K562 (cell line): ENCODE results near the gene MPPED1. TPM values are rescaled to one million over a fixed set of nuclear protein-coding genes. Genes with fewer than 3 reads are reported as not detected.

Experiments used
- ATAC-seq: fragments of 200-7000 bp; cut with Tn5 transposase; 3 replicates; pipeline ENCODE4 v1.9.1; 2020; ENCODE audit warnings: moderate library complexity
- BruUV-seq: library from RNA; stranded (reverse); fragments of 400-500 nt; replicated peaks from 2 replicates; lab custom pipeline; 2021; lab: Mats Ljungman, UMichigan
- CTCF ChIA-PET: fragments of 300-600 bp; formaldehyde crosslinking; extraction: SDS; loops from one replicate; lab custom pipeline; 2021; ENCODE audit warnings: low intra/inter-chr PET ratio; lab: Yijun Ruan, JAX
- POLR2A ChIA-PET: fragments of 300-600, 350-650 bp; sonication (Branson Sonifier 250); formaldehyde crosslinking; extraction: SDS; loops from one replicate; lab custom pipeline; 2021; ENCODE audit warnings: antibody characterized with exemption, inconsistent platforms; lab: Yijun Ruan, JAX
- DNase-seq, 4 experiments: peaks; one replicate each; pipeline versions ENCODE4 v3.0.0 to v3.0.0-alpha.2; 2011 to 2018; ENCODE audit warnings: low spot score in 3 of 4, mixed read lengths in 3 of 4; ENCODE audit errors: extremely low read depth in 1 of 4
- FAIRE-seq: peaks from 2 replicates; lab custom pipeline; 2011; peaks lifted over from hg19 to GRCh38; lab: Jason Lieb, UNC
- H2AFZ ChIP-seq: 2 replicates; pipeline ENCODE4 v1.6.0; 2011; ENCODE audit warnings: low read depth, low read length, control low read depth, inconsistent platforms
- H3K27ac ChIP-seq: fragments of 200-600 bp; 3 replicates; pipeline ENCODE4 v1.8.0; 2011; ENCODE audit warnings: low read depth, mild to moderate bottlenecking, control low read depth, inconsistent platforms, low read length, moderate library complexity, mixed read lengths; ENCODE audit errors: extremely low read depth
- H3K27me3 ChIP-seq, 2 experiments: fragments of 300-600 bp in 1 of 2; 2 replicates in 1 of 2; 3 replicates in 1 of 2; pipeline versions ENCODE4 v1.6.0 to v1.8.0; 2011; ENCODE audit warnings: inconsistent platforms in 2 of 2, low read length in 2 of 2, mild to moderate bottlenecking in 1 of 2, mixed read lengths in 1 of 2, moderate library complexity in 1 of 2; ENCODE audit not compliant: control insufficient read depth in 2 of 2, insufficient read depth in 2 of 2
- H3K36me3 ChIP-seq: fragments of 300-600 bp; 3 replicates; pipeline ENCODE4 v1.8.0; 2011; ENCODE audit warnings: mild to moderate bottlenecking, low read length, inconsistent platforms; ENCODE audit not compliant: control insufficient read depth, insufficient read depth
- H3K4me1 ChIP-seq, 2 experiments: fragments of 200-600 bp in 1 of 2; replicated peaks in 1 of 2; 2 replicates in 1 of 2; 3 replicates in 1 of 2; pipeline versions ENCODE4 v1.5.1 to v1.8.0; 2011; ENCODE audit warnings: inconsistent platforms in 2 of 2, low read length in 2 of 2, mild to moderate bottlenecking in 1 of 2, mixed read lengths in 1 of 2, moderate library complexity in 1 of 2; ENCODE audit not compliant: control insufficient read depth in 2 of 2, insufficient read depth in 2 of 2
- H3K4me2 ChIP-seq: 2 replicates; pipeline ENCODE4 v1.6.1; 2011; ENCODE audit warnings: low read length, control low read depth, inconsistent platforms, mixed read lengths; ENCODE audit not compliant: insufficient read depth
- H3K4me3 ChIP-seq: fragments of 200-600 bp; sonication (generic), shearing (Covaris generic); 2 replicates; pipeline ENCODE4 v1.5.1; 2016; ENCODE audit warnings: control low read depth, inconsistent platforms
- H3K79me2 ChIP-seq: fragments of 200-600 bp; 3 replicates; pipeline ENCODE4 v1.8.0; 2011; ENCODE audit warnings: low read length, inconsistent platforms; ENCODE audit not compliant: control insufficient read depth, insufficient read depth
- H3K9ac ChIP-seq, 2 experiments: 2 replicates each; pipeline versions ENCODE4 v1.6.0 to v1.6.1; 2011; ENCODE audit warnings: low read depth in 2 of 2, low read length in 2 of 2, control low read depth in 1 of 2, inconsistent platforms in 1 of 2, mild to moderate bottlenecking in 1 of 2, mixed read lengths in 1 of 2; ENCODE audit not compliant: insufficient read depth in 1 of 2
- H3K9me1 ChIP-seq: one replicate; pipeline ENCODE4 v1.6.0; 2011; ENCODE audit warnings: inconsistent platforms, mild to moderate bottlenecking, low read length, moderate library complexity; ENCODE audit not compliant: control insufficient read depth, insufficient read depth
- H3K9me3 ChIP-seq: replicated peaks from 2 replicates; pipeline ENCODE4 v1.5.1; 2011; ENCODE audit warnings: low read depth, low read length, inconsistent platforms; ENCODE audit not compliant: control insufficient read depth, insufficient read depth
- H4K20me1 ChIP-seq: replicated peaks from 2 replicates; pipeline ENCODE4 v1.6.1; 2011; ENCODE audit warnings: low read length, inconsistent platforms, mixed read lengths; ENCODE audit not compliant: control insufficient read depth, insufficient read depth
- ASH1L ChIP-seq: fragments of 450-650 bp; IDR thresholded peaks from 2 replicates; pipeline ENCODE4 v1.6.1; 2018; ENCODE audit warnings: borderline replicate concordance, mild to moderate bottlenecking, low read depth; ENCODE audit not compliant: partially characterized antibody
- BRD4 ChIP-seq: fragments of 200-600 bp; sonication (generic); IDR thresholded peaks from 2 replicates; pipeline ENCODE4 v1.6.1; 2017; ENCODE audit warnings: inconsistent platforms
- ESRRB ChIP-seq: fragments of 250-450 bp; sonication (Bioruptor Pico); IDR thresholded peaks from 2 replicates; pipeline ENCODE4 v1.5.0; 2020; ENCODE audit warnings: mild to moderate bottlenecking, moderate library complexity, borderline replicate concordance
- MTA1 ChIP-seq: fragments of 450-650 bp; IDR thresholded peaks from 2 replicates; pipeline ENCODE4 v1.6.1; 2017; ENCODE audit warnings: borderline replicate concordance
- NCOA6 ChIP-seq: fragments of 450-650 bp; IDR thresholded peaks from 2 replicates; pipeline ENCODE4 v1.6.1; 2017; ENCODE audit warnings: mild to moderate bottlenecking
- RBM22 ChIP-seq: fragments of 200-400 bp; formaldehyde crosslinking; IDR thresholded peaks from 2 replicates; pipeline ENCODE4 v1.6.1; 2018; ENCODE audit warnings: low read length, low read depth; ENCODE audit not compliant: poor library complexity, severe bottlenecking
- SAP30 ChIP-seq: fragments of 200-600 bp; sonication (generic); IDR thresholded peaks from 2 replicates; pipeline ENCODE4 v1.6.1; 2012; ENCODE audit warnings: borderline replicate concordance, low read depth, mild to moderate bottlenecking, moderate library complexity, low read length, control low read depth, inconsistent platforms; ENCODE audit not compliant: insufficient read depth, poor library complexity, severe bottlenecking
- WGBS: fragments of 100-300 bp; shearing (Covaris generic); methylation state at CpG from one replicate; pipeline ENCODE4 v1.1.6; 2016; ENCODE audit warnings: low coverage, mixed read lengths; ENCODE audit not compliant: insufficient coverage; ENCODE audit errors: missing lambda C conversion rate; 5-methylcytosine and 5-hydroxymethylcytosine counted together
- in situ Hi-C: fragments of 300-500 bp; cut with MboI; formaldehyde crosslinking; loops from 4 replicates; pipeline ENCODE4 v1.15.0; 2018; ENCODE audit warnings: inconsistent platforms, mixed read lengths
- intact Hi-C: fragments of 100-400 bp; cut with micrococcal nuclease; formaldehyde crosslinking; loops from 2 replicates; pipeline ENCODE4 v1.14.2; 2022
- polyA plus RNA-seq, 8 experiments: library from polyadenylated mRNA; depleted of rRNA in 4 of 8; stranded (reverse) in 5 of 8; unstranded in 3 of 8; fragments of >200 nt; fragmentation: Nextera tagmentation in 2 of 8; fragmentation: Illumina TruSeq in 1 of 8; extraction: Ambion mirVana in 2 of 8; extraction: Trizol in 1 of 8; gene quantifications; 2 replicates each; pipeline versions ENCODE4 v1.2.1 to v1.2.3, GENCODE V29; 2011 to 2014; ENCODE audit warnings: inconsistent platforms in 1 of 8, missing spikeins in 1 of 8
- total RNA-seq, 7 experiments: library from RNA; depleted of rRNA in 6 of 7; stranded (reverse); fragments of >200 nt in 6 of 7; fragmentation: Illumina TruSeq in 2 of 7; extraction: Trizol in 2 of 7; gene quantifications; 2 replicates each; pipeline versions ENCODE4 v1.2.1 to v1.2.3, GENCODE V29; 2011 to 2021; ENCODE audit warnings: low replicate concordance in 1 of 7
- TF ChIP-seq, protein P1 (sequence below): fragments of 250-450 bp; sonication (Bioruptor Pico); IDR thresholded peaks from 2 replicates; pipeline ENCODE4 v1.5.1; 2021; ENCODE audit warnings: mild to moderate bottlenecking
- TF ChIP-seq, protein P2 (sequence below), 3 experiments: fragments of 200-800 bp in 1 of 3; fragments of 250-450 bp in 1 of 3; fragments of 450-650 bp in 1 of 3; sonication (Bioruptor Pico) in 1 of 3; sonication (Bioruptor generic) in 1 of 3; formaldehyde crosslinking in 1 of 3; IDR thresholded peaks; 2 replicates each; pipeline versions ENCODE4 v1.6.1 to v1.8.0; 2016 to 2022; ENCODE audit warnings: mild to moderate bottlenecking in 2 of 3, missing genetic modification characterization in 2 of 3, missing compliant biosample characterization in 1 of 3, moderate library complexity in 1 of 3

The MPPED1 gene
- total and polyA plus RNA-seq, 9 of the 15 experiments (the other 6 are each of a cell fraction or from before 2014, with no cell fraction given), result not detected

DNA sequence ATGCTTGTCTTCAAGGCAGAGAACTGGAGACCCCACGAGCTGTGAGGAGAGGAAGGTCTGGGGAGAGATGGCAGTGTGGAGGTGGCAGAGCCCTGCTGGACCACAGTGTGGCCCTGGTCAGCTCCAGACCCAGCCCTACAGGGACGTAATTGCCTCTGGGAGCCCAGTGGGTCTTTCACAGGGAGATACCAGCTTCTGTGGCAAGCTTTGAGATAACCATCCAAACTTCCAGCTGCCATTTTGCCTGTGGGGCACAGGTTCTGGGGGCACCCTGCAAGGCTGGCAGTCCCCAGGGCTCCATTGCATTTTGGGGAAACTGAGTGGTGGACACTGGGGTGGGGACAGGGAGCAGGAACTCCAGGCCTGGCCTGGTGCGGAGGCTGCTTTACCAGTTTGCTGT lies 10.2 kb upstream of the MPPED1 start:
- H2AFZ ChIP-seq, result no peak overlapping the region
- ChIA-PET POLR2A (no interaction called here), CTCF (interaction anchor here (0.6 kb wide), 1 partner anchor 16 kb away, joined by 7 read pairs; no protein-coding TSS in a partner anchor)
- H3K9me3 ChIP-seq, result no peaks in the 10 kb centered on the region
- TF ChIP-seq MTA1 (no peak), ASH1L (no peak), BRD4 (no peak), SAP30 (no peak), ESRRB (CRISPR knock-in tag) (no peak), NCOA6 (no peak), RBM22 (no peak)
- TF ChIP-seq, protein P1, sequence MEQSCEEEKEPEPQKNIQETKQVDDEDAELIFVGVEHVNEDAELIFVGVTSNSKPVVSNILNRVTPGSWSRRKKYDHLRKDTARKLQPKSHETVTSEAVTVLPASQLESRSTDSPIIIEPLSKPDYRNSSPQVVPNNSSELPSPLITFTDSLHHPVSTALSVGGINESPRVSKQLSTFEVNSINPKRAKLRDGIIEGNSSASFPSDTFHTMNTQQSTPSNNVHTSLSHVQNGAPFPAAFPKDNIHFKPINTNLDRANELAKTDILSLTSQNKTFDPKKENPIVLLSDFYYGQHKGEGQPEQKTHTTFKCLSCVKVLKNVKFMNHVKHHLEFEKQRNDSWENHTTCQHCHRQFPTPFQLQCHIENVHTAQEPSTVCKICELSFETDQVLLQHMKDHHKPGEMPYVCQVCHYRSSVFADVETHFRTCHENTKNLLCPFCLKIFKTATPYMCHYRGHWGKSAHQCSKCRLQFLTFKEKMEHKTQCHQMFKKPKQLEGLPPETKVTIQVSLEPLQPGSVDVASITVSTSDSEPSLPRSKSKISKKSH, result no peak
- TF ChIP-seq, protein P2, sequence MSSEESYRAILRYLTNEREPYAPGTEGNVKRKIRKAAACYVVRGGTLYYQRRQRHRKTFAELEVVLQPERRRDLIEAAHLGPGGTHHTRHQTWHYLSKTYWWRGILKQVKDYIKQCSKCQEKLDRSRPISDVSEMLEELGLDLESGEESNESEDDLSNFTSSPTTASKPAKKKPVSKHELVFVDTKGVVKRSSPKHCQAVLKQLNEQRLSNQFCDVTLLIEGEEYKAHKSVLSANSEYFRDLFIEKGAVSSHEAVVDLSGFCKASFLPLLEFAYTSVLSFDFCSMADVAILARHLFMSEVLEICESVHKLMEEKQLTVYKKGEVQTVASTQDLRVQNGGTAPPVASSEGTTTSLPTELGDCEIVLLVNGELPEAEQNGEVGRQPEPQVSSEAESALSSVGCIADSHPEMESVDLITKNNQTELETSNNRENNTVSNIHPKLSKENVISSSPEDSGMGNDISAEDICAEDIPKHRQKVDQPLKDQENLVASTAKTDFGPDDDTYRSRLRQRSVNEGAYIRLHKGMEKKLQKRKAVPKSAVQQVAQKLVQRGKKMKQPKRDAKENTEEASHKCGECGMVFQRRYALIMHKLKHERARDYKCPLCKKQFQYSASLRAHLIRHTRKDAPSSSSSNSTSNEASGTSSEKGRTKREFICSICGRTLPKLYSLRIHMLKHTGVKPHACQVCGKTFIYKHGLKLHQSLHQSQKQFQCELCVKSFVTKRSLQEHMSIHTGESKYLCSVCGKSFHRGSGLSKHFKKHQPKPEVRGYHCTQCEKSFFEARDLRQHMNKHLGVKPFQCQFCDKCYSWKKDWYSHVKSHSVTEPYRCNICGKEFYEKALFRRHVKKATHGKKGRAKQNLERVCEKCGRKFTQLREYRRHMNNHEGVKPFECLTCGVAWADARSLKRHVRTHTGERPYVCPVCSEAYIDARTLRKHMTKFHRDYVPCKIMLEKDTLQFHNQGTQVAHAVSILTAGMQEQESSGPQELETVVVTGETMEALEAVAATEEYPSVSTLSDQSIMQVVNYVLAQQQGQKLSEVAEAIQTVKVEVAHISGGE (CRISPR knock-in tag; IDR thresholded peaks at IDR 0.05), result no peak
- ATAC-seq (no peak), DNase-seq (no peak), FAIRE-seq (no peak)
- H3K9ac ChIP-seq, result no peak overlapping the region
- no peaks in the 10 kb centered on the region for H4K20me1 ChIP-seq
- WGBS, result 8% methylated on average over 2 of the region's 3 CpGs
- no peak overlapping the region for H3K4me2 ChIP-seq
- H3K27ac ChIP-seq, result no peak overlapping the region
- no peak overlapping the region for H3K4me3 ChIP-seq
- no peaks in the 10 kb centered on the region for H3K9me1 ChIP-seq
- H3K36me3 ChIP-seq, result no peaks in the 10 kb centered on the region
- BruUV-seq, result no TSS peak
- H3K27me3 ChIP-seq, result peaks cover 0 to 4% of the 10 kb centered on the region in 2 experiments; a peak in 1 of 5 replicates
- no peaks in the 10 kb centered on the region for H3K79me2 ChIP-seq
- intact Hi-C loops, result no loop called here
- H3K4me1 ChIP-seq, result peaks cover 0 to 11% of the 10 kb centered on the region in 2 experiments; a peak in 2 of 5 replicates
- in situ Hi-C loops, result no loop called here
